Parathyroid adenoma (tissue), 2 donors: ENCODE measurements around the gene ULK4.
A peak's percentile ranks its signal among the peaks of the same experiment; 100 is the strongest.

ENCODE experiments used
- H2AFZ ChIP-seq: fragments of 300-600 bp; sonication (generic); one replicate; pipeline ENCODE4 v1.7.0; 2017; ENCODE audit warnings: antibody characterized with exemption, mild to moderate bottlenecking
- H3K27ac ChIP-seq: fragments of 300-600 bp; sonication (generic); one replicate; pipeline ENCODE4 v1.7.0; 2017
- H3K27me3 ChIP-seq: fragments of 300-600 bp; sonication (generic); one replicate; pipeline ENCODE4 v1.7.0; 2017; ENCODE audit warnings: low read length; ENCODE audit not compliant: control insufficient read depth, insufficient read depth
- H3K36me3 ChIP-seq: fragments of 300-600 bp; sonication (generic); one replicate; pipeline ENCODE4 v1.7.0; 2017; ENCODE audit warnings: low read length; ENCODE audit not compliant: control insufficient read depth, insufficient read depth
- H3K4me1 ChIP-seq: fragments of 300-600 bp; sonication (generic); one replicate; pipeline ENCODE4 v1.7.0; 2017; ENCODE audit warnings: control low read depth
- H3K4me2 ChIP-seq: fragments of 300-600 bp; sonication (generic); one replicate; pipeline ENCODE4 v1.7.0; 2017; ENCODE audit warnings: low read length
- H3K4me3 ChIP-seq: fragments of 300-600 bp; sonication (generic); one replicate; pipeline ENCODE4 v1.7.0; 2017; ENCODE audit warnings: low read depth, low read length
- H3K79me2 ChIP-seq: fragments of 300-600 bp; sonication (generic); one replicate; pipeline ENCODE4 v1.7.0; 2017; ENCODE audit warnings: control low read depth
- H3K9ac ChIP-seq: fragments of 300-600 bp; sonication (generic); one replicate; pipeline ENCODE4 v1.7.0; 2017; ENCODE audit warnings: mild to moderate bottlenecking
- H3K9me3 ChIP-seq: fragments of 300-600 bp; sonication (generic); one replicate; pipeline ENCODE4 v1.7.0; 2017; ENCODE audit warnings: low read length; ENCODE audit not compliant: control insufficient read depth
- TF ChIP-seq, protein P1 (sequence below): fragments of 300-600 bp; sonication (generic); IDR thresholded peaks from one replicate; pipeline ENCODE4 v1.7.0; 2017; ENCODE audit warnings: antibody characterized with exemption, mild to moderate bottlenecking
- donor health status: primary hyperparathyroidism.

The ULK4 gene

DNA sequence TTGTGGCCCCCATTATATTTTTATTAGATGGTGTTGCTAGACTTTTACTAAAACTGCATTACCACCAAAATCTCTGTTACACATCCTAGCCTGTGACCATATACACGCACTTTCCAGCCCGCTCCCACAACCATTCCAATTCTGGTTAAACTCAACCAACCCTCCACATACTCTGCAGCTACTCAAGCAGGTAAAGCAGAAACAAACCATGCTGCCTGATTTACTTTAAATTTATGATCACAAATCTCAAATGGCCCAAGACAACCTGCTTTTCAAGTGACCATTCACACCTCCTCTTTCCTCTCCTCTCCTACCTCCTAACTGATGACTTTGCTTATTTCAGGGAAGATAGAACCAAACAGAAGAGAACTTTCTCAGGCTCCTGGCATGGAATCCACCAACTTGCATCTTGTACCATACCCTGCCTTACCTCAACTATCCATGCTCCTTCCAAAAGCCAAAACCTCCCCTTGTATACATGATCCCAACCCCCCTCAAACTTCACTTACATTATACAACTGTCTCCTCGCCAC lies 18.5 kb downstream of the ULK4 start:
- no peak overlapping the region for H3K27ac ChIP-seq
- H2AFZ ChIP-seq: no peak overlapping the region
- H3K4me3 ChIP-seq: no peak overlapping the region
- no peak overlapping the region for H3K9ac ChIP-seq
- peaks cover 6% of the 10 kb centered on the region for H3K4me1 ChIP-seq
- H3K27me3 ChIP-seq: no peaks in the 10 kb centered on the region
- H3K36me3 ChIP-seq: no peaks in the 10 kb centered on the region
- TF ChIP-seq, protein P1, sequence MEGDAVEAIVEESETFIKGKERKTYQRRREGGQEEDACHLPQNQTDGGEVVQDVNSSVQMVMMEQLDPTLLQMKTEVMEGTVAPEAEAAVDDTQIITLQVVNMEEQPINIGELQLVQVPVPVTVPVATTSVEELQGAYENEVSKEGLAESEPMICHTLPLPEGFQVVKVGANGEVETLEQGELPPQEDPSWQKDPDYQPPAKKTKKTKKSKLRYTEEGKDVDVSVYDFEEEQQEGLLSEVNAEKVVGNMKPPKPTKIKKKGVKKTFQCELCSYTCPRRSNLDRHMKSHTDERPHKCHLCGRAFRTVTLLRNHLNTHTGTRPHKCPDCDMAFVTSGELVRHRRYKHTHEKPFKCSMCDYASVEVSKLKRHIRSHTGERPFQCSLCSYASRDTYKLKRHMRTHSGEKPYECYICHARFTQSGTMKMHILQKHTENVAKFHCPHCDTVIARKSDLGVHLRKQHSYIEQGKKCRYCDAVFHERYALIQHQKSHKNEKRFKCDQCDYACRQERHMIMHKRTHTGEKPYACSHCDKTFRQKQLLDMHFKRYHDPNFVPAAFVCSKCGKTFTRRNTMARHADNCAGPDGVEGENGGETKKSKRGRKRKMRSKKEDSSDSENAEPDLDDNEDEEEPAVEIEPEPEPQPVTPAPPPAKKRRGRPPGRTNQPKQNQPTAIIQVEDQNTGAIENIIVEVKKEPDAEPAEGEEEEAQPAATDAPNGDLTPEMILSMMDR: no peak
- no peaks in the 10 kb centered on the region for H3K9me3 ChIP-seq
- H3K79me2 ChIP-seq: peaks cover 18% of the 10 kb centered on the region
- H3K4me2 ChIP-seq: no peak overlapping the region

DNA sequence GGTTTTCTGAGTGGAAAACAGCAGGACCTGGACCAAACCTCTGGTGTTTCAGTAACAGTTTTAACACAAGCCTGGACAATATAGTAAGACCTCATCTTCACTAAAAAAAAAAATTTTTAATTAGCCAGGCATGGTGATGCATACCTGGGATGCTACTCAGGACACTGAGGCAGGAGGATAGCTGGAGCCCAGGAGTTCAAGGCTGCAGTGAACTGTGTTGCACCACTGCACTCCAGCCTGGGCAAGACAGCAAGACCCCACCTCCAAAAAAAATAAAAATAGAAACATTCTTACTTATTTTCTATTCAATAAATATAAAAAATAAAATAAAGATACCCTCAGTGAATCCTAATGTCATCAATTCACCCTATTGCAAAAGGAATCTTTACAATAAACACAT lies 21.5 kb downstream of the ULK4 start:
- no peaks in the 10 kb centered on the region for H3K27me3 ChIP-seq
- H3K9me3 ChIP-seq: no peaks in the 10 kb centered on the region
- H3K4me1 ChIP-seq: peaks cover 6% of the 10 kb centered on the region
- TF ChIP-seq, protein P1: no peak
- H3K79me2 ChIP-seq: peaks cover 10% of the 10 kb centered on the region
- H2AFZ ChIP-seq: no peak overlapping the region
- no peak overlapping the region for H3K27ac ChIP-seq
- no peak overlapping the region for H3K4me3 ChIP-seq
- H3K36me3 ChIP-seq: no peaks in the 10 kb centered on the region
- no peak overlapping the region for H3K9ac ChIP-seq
- H3K4me2 ChIP-seq: no peak overlapping the region

DNA sequence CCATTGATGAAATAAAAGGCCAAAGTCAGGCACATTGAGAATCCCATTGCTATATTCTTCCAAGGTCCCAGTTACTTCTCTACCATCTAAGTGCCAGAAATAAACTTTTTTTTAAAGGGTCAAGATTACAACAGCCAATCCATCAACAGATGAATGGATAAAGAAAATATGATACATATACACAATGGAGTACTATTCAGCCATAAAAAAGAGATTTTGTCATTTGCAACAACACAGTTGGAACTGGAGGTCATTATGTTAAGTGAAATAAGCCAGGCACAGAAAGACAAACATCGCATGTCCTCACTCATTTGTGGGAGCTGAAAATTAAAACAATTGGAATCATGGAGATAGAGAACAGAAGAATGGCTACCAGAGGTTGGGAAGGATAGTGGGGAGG lies 25.5 kb downstream of the ULK4 start:
- Histone ChIP-seq H3K4me1 (peaks cover 5% of the 10 kb centered on the region), H3K4me2 (no peak overlapping the region), H2AFZ (no peak overlapping the region), H3K27ac (no peak overlapping the region), H3K27me3 (no peaks in the 10 kb centered on the region), H3K36me3 (no peaks in the 10 kb centered on the region), H3K9me3 (no peaks in the 10 kb centered on the region), H3K9ac (no peak overlapping the region), H3K79me2 (peaks cover 5% of the 10 kb centered on the region), H3K4me3 (no peak overlapping the region)
- TF ChIP-seq, protein P1: no peak

DNA sequence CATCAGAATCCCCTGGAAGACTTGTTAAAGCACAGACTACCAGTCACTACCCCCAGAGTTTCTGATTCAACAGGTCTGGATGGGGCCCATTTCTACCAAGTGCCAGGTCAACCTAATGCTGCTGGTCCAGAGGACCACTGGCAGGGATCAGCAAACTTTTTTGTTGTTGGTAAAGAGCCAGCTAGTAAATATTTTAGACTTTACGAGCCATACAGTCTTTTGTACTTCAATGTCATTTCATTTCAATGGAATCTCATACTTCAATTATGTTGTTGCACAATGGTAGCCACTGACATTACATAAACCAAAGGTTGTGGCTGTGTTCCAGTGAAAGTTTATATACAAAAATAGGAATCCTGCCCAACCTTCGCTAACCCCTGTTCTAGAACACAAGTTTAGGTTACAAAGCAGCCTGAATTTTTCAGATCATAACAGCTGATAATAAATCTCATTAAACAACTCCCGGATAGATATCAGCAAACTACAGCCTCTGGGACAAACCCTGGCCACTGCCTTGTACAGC lies 28.7 kb downstream of the ULK4 start:
- Histone ChIP-seq H3K9me3 (no peaks in the 10 kb centered on the region), H3K9ac (no peak overlapping the region), H3K27ac (peak overlapping the region; percentile 56), H3K36me3 (no peaks in the 10 kb centered on the region), H3K4me3 (no peak overlapping the region), H3K27me3 (no peaks in the 10 kb centered on the region), H3K79me2 (no peaks in the 10 kb centered on the region), H2AFZ (no peak overlapping the region), H3K4me2 (peak overlapping the region; percentile 6), H3K4me1 (peaks cover 5% of the 10 kb centered on the region)
- TF ChIP-seq, protein P1: no peak

DNA sequence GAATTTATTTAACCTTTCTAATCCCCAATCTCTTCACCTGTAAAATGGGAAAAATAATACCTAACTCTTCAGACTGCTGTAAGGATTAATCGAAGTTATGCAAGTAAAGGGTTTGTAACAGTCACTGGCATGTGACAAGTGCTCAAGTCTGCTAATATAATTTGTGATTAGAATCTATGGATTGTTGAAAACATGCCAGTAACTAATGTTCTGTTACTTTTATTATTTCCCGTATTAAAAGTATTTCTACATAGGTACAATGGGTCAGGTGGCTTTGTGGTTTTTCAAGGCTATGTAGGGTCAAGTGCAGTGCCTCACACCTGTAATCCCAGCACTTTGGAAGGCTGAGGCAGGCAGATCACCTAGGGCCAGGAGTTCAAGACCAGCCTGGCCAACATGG lies 29.4 kb downstream of the ULK4 start:
- no peaks in the 10 kb centered on the region for H3K36me3 ChIP-seq
- peak overlapping the region; percentile 56 for H3K27ac ChIP-seq
- H3K4me1 ChIP-seq: peaks cover 5% of the 10 kb centered on the region
- no peak overlapping the region for H3K4me2 ChIP-seq
- no peak overlapping the region for H3K9ac ChIP-seq
- TF ChIP-seq, protein P1: no peak
- H2AFZ ChIP-seq: no peak overlapping the region
- H3K79me2 ChIP-seq: no peaks in the 10 kb centered on the region
- H3K9me3 ChIP-seq: no peaks in the 10 kb centered on the region
- H3K4me3 ChIP-seq: no peak overlapping the region
- H3K27me3 ChIP-seq: no peaks in the 10 kb centered on the region
